ENCODE data around the gene SCO2. TPM values are rescaled to one million over a fixed set of nuclear protein-coding genes. Genes with fewer than 3 reads are reported as not detected.

Gene SCO2
- total RNA-seq, 2 donors from 2014 or later: 4.5 to 11.3 TPM

DNA sequence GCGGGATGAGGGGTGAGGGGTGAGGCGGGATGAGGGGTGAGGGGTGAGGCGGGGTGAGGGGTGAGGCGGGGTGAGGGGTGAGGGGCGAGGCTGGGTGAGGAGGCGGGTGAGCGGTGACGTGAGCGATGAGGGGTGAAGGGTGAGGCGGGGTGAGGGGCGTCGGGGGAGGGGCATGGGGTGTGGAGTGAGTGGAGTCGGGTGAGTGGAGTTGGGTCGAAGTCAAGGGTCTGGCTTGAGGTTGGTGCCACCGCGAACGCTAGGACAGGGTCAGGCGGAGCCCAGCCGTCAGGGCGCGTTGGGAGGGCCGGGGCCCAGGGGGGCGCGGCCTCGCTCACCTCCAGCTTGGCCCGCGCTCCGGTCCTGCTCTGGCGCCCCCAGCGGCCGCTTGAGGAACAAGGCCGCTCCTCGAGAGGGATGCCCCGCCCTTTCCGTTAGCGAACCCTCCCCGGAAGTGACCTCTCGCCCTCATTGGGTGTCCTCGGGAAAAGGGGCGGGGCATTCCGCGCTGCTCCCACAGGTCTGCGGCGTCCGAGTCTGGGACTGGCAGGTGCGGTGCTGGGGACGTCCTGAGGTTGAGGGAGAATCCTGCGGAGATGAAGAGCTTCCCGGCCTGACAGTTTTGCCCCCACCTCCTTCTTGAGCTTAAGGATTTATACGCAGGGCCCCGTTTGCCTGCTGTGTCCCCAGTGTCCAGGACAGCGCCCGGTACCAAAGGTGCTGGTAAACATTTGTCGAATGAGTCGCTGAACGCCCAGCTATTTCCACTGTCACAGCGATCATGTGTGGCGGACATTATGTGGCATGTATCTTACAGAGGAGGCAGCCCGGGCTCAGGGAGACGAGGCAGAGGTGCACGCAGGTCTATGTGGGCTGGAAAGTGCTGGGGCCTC is 37.4 kb upstream of the SCO2 start, which contains the start of gene SYCE3:
SYCE3 (minus strand) TSS at position 397 of the 890 bp plus-strand sequence. CDS start 6,514 bp downstream, outside the sequence.
- Mint-ChIP-seq H3K27me3 (no peaks in the 10 kb centered on the region), H3K36me3 (ENCODE audit: low read depth) (no peaks in the 10 kb centered on the region), H3K4me1 (peaks cover 31% of the 10 kb centered on the region), H3K27ac (peak within 1 kb of the TSS; percentile 74), H3K4me3 (peak within 1 kb of the TSS; percentile 93)
- H3K9me3 ChIP-seq (ENCODE audit: control insufficient read depth, low read length, poor library complexity, severe bottlenecking): no peaks in the 10 kb centered on the region
- DNase-seq (peak; percentile 96 to 99 (median 98)), ATAC-seq (peak; percentile 98)

DNA sequence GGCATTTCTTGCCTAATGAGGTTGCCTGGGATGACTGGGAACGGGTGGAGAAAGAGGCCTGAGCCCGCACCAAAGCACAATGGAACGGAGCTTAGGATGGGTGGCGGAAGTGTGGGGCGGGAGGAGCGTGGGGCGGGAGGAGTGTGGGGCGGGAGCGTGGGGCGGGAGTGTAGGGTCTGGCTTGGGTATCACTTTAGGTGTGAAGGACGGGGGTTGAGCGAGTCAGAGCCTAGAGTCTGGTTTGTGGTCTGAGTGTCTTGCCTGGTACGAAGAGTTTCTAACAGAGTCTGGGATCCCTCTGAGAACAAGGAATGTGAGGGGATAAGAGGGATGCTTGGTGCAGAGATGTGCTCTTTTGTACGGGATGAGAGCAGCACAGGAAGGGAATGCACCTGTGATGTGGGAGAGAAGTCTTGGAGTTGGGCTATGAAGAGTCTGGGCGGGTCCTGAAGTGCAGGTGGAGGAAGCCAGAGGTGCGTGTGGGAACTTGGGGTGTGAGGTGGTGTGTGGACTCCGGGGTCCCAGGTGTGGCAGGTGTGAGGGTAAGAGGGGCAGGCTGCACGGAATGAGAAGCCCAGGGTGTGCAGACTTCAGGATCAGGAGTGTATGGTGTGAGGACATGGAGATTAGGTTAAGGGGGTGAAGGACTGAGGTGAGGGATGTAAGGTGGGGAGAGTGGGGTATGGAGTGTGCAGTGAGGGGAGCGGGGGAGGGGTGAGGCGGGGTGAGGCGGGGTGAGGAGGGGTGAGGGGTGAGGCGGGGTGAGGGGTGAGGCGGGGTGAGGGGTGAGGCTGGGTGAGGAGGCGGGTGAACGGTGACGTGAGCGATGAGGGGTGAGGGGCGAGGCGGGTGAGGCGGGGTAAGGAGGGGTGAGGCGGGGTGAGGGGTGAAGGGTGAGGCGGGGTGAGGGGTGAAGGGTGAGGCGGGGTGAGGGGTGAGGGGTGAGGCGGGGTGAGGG is 36.3 kb upstream of the SCO2 start:
- Mint-ChIP-seq H3K27me3 (no peaks in the 10 kb centered on the region), H3K4me1 (peaks cover 31% of the 10 kb centered on the region), H3K27ac (peak overlapping the region; percentile 60), H3K36me3 (ENCODE audit: low read depth) (no peaks in the 10 kb centered on the region), H3K4me3 (peak overlapping the region; percentile 68)
- ATAC-seq (no peak), DNase-seq (no peak)
- H3K9me3 ChIP-seq (ENCODE audit: control insufficient read depth, low read length, poor library complexity, severe bottlenecking): no peaks in the 10 kb centered on the region

GRCh38 chr22:50560034-50560433 is 34.6 kb upstream of the SCO2 start:
- no peaks in the 10 kb centered on the region for H3K27me3 Mint-ChIP-seq
- no peak overlapping the region for H3K4me3 Mint-ChIP-seq
- ATAC-seq (no peak), DNase-seq (no peak)
- peaks cover 27% of the 10 kb centered on the region for H3K4me1 Mint-ChIP-seq
- H3K9me3 ChIP-seq (ENCODE audit: control insufficient read depth, low read length, poor library complexity, severe bottlenecking): no peaks in the 10 kb centered on the region
- H3K36me3 Mint-ChIP-seq (ENCODE audit: low read depth): no peaks in the 10 kb centered on the region
- H3K27ac Mint-ChIP-seq: peak overlapping the region; percentile 60

GRCh38 chr22:50556703-50557102 is 31.3 kb upstream of the SCO2 start:
- no peak for ATAC-seq
- H3K27ac Mint-ChIP-seq: no peak overlapping the region
- H3K27me3 Mint-ChIP-seq: no peaks in the 10 kb centered on the region
- H3K4me3 Mint-ChIP-seq: no peak overlapping the region
- no peak for DNase-seq
- H3K4me1 Mint-ChIP-seq: peaks cover 19% of the 10 kb centered on the region
- no peaks in the 10 kb centered on the region for H3K36me3 Mint-ChIP-seq (ENCODE audit: low read depth)
- H3K9me3 ChIP-seq (ENCODE audit: control insufficient read depth, low read length, poor library complexity, severe bottlenecking): no peaks in the 10 kb centered on the region

GRCh38 chr22:50553310-50553709 is 27.9 kb upstream of the SCO2 start:
- H3K27ac Mint-ChIP-seq: no peak overlapping the region
- H3K9me3 ChIP-seq (ENCODE audit: control insufficient read depth, low read length, poor library complexity, severe bottlenecking): no peaks in the 10 kb centered on the region
- no peak for DNase-seq
- H3K27me3 Mint-ChIP-seq: no peaks in the 10 kb centered on the region
- H3K4me3 Mint-ChIP-seq: no peak overlapping the region
- H3K4me1 Mint-ChIP-seq: peaks cover 18% of the 10 kb centered on the region
- H3K36me3 Mint-ChIP-seq (ENCODE audit: low read depth): no peaks in the 10 kb centered on the region
- ATAC-seq: no peak

- no peaks in the 10 kb centered on the region for H3K9me3 ChIP-seq (ENCODE audit: control insufficient read depth, low read length, poor library complexity, severe bottlenecking)
- Mint-ChIP-seq H3K27me3 (no peaks in the 10 kb centered on the region), H3K4me1 (peaks cover 18% of the 10 kb centered on the region), H3K36me3 (ENCODE audit: low read depth) (no peaks in the 10 kb centered on the region), H3K27ac (no peak overlapping the region), H3K4me3 (no peak overlapping the region)
- DNase-seq (no peak), ATAC-seq (no peak)
Observed at GRCh38 chr22:50551160-50551752, 25.9 kb upstream of the SCO2 start.

- ATAC-seq (no peak), DNase-seq (no peak)
- H3K9me3 ChIP-seq (ENCODE audit: control insufficient read depth, low read length, poor library complexity, severe bottlenecking): no peaks in the 10 kb centered on the region
- peak overlapping the region; percentile 37 for H3K27ac Mint-ChIP-seq
- peak overlapping the region; percentile 89 for H3K4me3 Mint-ChIP-seq
- H3K4me1 Mint-ChIP-seq: peaks cover 25% of the 10 kb centered on the region
- no peaks in the 10 kb centered on the region for H3K27me3 Mint-ChIP-seq
- no peaks in the 10 kb centered on the region for H3K36me3 Mint-ChIP-seq (ENCODE audit: low read depth)
Observed at GRCh38 chr22:50550395-50550794, 25.0 kb upstream of the SCO2 start.

- peak; percentile 12 for ATAC-seq
- no peaks in the 10 kb centered on the region for H3K36me3 Mint-ChIP-seq (ENCODE audit: low read depth)
- DNase-seq: no peak
- peaks cover 31% of the 10 kb centered on the region for H3K4me1 Mint-ChIP-seq
- peak overlapping the region; percentile 73 for H3K27ac Mint-ChIP-seq
- peak overlapping the region; percentile 89 for H3K4me3 Mint-ChIP-seq
- no peaks in the 10 kb centered on the region for H3K27me3 Mint-ChIP-seq
- no peaks in the 10 kb centered on the region for H3K9me3 ChIP-seq (ENCODE audit: control insufficient read depth, low read length, poor library complexity, severe bottlenecking)
Observed at GRCh38 chr22:50548921-50549790, 23.8 kb upstream of the SCO2 start.

- ATAC-seq: peak; percentile 56
- H3K27me3 Mint-ChIP-seq: no peaks in the 10 kb centered on the region
- no peaks in the 10 kb centered on the region for H3K36me3 Mint-ChIP-seq (ENCODE audit: low read depth)
Observed at GRCh38 chr22:50548040-50548920, 22.9 kb upstream of the SCO2 start.

DNA sequence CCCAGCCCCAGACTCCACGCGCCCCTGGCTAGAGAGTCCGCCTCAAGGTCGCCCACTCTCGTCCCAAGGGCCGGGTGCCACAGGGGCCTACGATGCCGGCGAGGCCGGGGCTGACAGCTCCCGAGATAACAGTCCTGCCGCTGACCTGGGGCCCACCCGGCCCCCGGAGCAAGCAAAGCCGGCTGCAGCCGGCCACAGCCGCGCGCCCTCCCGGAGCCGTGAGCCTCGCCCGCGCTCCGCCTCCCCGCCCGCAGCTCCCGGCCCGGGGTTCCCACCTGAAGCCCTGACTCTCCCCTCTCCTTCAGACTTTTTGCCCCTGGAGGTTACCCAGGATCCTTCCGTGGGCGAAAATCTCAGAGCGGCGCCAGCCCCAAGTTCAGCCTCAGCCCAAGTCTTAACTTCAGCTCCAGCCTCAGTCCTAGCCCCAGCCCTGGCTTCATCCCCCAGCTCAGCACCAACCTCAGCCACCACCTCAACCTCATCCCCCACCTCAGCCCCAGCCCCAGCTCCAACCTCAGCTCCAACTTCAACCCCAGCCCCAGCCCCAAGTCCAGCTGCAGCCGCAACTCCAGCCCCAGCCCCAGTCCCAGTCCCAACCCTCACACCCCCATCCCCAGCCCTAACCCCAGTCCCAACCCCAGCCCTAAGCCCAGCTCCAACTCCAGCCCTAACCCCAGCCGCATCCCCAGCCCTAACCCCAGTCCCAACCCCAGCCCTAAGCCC is 22.0 kb upstream of the SCO2 start:
- Mint-ChIP-seq H3K4me3 (peak overlapping the region; percentile 41), H3K27me3 (no peaks in the 10 kb centered on the region), H3K4me1 (peaks cover 34% of the 10 kb centered on the region), H3K27ac (peak overlapping the region; percentile 67), H3K36me3 (ENCODE audit: low read depth) (no peaks in the 10 kb centered on the region)
- ATAC-seq: no peak
- DNase-seq: no peak
- H3K9me3 ChIP-seq (ENCODE audit: control insufficient read depth, low read length, poor library complexity, severe bottlenecking): no peaks in the 10 kb centered on the region

More at GRCh38 chr22:50548040-50548920, 22.9 kb upstream of the SCO2 start:
- Mint-ChIP-seq H3K4me3 (peak overlapping the region; percentile 62), H3K4me1 (peaks cover 31% of the 10 kb centered on the region), H3K27ac (peak overlapping the region; percentile 67)
- peak; percentile 28 to 56 (median 53) for DNase-seq
- no peaks in the 10 kb centered on the region for H3K9me3 ChIP-seq (ENCODE audit: control insufficient read depth, low read length, poor library complexity, severe bottlenecking)
